HEK293 (cell line): Measurements from ENCODE around the gene CBX5.

Source experiments
- CTCF ChIA-PET: fragments of 350-600 bp; formaldehyde crosslinking; extraction: SDS; loops from one replicate; lab custom pipeline; 2021; ENCODE audit warnings: antibody characterized with exemption; lab: Yijun Ruan, JAX
- POLR2A ChIA-PET: fragments of 300-600 bp; formaldehyde crosslinking; extraction: SDS; loops from one replicate; lab custom pipeline; 2020; ENCODE audit warnings: antibody characterized with exemption, inconsistent platforms; lab: Yijun Ruan, JAX
- H3K27ac ChIP-seq: fragments of 200-500 bp; sonication (Bioruptor generic); 2 replicates; pipeline ENCODE4 v1.5.1; 2014; ENCODE audit warnings: low read depth, low read length, control low read depth, inconsistent platforms; ENCODE audit errors: extremely low read depth
- H3K36me3 ChIP-seq, 2 experiments: fragments of 200-500 bp in 1 of 2; sonication (Bioruptor generic) in 1 of 2; 1 replicate in 1 of 2; 2 replicates in 1 of 2; pipeline ENCODE4 v1.5.1; 2014 to 2017; ENCODE audit warnings: inconsistent platforms in 2 of 2, low read length in 2 of 2; ENCODE audit not compliant: control insufficient read depth in 2 of 2, insufficient read depth in 1 of 2
- H3K4me1 ChIP-seq: fragments of 200-500 bp; sonication (Bioruptor generic); 2 replicates; pipeline ENCODE4 v1.5.1; 2014; ENCODE audit warnings: mild to moderate bottlenecking, low read length, inconsistent platforms; ENCODE audit not compliant: control insufficient read depth, insufficient read depth
- H3K4me3 ChIP-seq: 2 replicates; pipeline ENCODE4 v1.5.1; 2011; ENCODE audit warnings: low read depth, mild to moderate bottlenecking, control low read depth, low read length, moderate library complexity
- H3K9me3 ChIP-seq: fragments of 200-500 bp; sonication (Bioruptor generic); 2 replicates; pipeline ENCODE4 v1.5.1; 2014; ENCODE audit warnings: low read depth, low read length, inconsistent platforms; ENCODE audit not compliant: control insufficient read depth, insufficient read depth
- GLIS1 ChIP-seq: fragments of 450-650 bp; formaldehyde crosslinking; IDR thresholded peaks from 2 replicates; pipeline ENCODE4 v1.5.1; 2016; ENCODE audit warnings: missing biosample characterization, missing genetic modification characterization
- HIC1 ChIP-seq: fragments of 450-650 bp; formaldehyde crosslinking; IDR thresholded peaks from 2 replicates; pipeline ENCODE4 v1.5.1; 2016; ENCODE audit warnings: missing biosample characterization, missing genetic modification characterization
- INSM2 ChIP-seq: fragments of 450-650 bp; formaldehyde crosslinking; IDR thresholded peaks from 2 replicates; pipeline ENCODE4 v1.5.1; 2016; ENCODE audit warnings: missing biosample characterization, missing genetic modification characterization
- KLF16 ChIP-seq: fragments of 450-650 bp; formaldehyde crosslinking; IDR thresholded peaks from 2 replicates; pipeline ENCODE4 v1.5.1; 2017; ENCODE audit warnings: missing biosample characterization, missing genetic modification characterization
- MYNN ChIP-seq: fragments of 450-650 bp; formaldehyde crosslinking; IDR thresholded peaks from 2 replicates; pipeline ENCODE4 v1.5.1; 2016; ENCODE audit warnings: missing biosample characterization, missing genetic modification characterization, borderline replicate concordance
- RBAK ChIP-seq: fragments of 450-650 bp; formaldehyde crosslinking; IDR thresholded peaks from 2 replicates; pipeline ENCODE4 v1.5.1; 2016; ENCODE audit warnings: missing biosample characterization, missing genetic modification characterization
- ZBTB8A ChIP-seq: fragments of 450-650 bp; formaldehyde crosslinking; IDR thresholded peaks from 2 replicates; pipeline ENCODE4 v1.5.1; 2016; ENCODE audit warnings: missing biosample characterization, missing genetic modification characterization
- ZNF266 ChIP-seq: fragments of 450-650 bp; formaldehyde crosslinking; IDR thresholded peaks from 2 replicates; pipeline ENCODE4 v1.5.1; 2016; ENCODE audit warnings: missing biosample characterization, missing genetic modification characterization, low read depth
- ZNF292 ChIP-seq: fragments of 450-650 bp; formaldehyde crosslinking; IDR thresholded peaks from 2 replicates; pipeline ENCODE4 v1.5.1; 2016; ENCODE audit warnings: low read depth, missing biosample characterization, missing genetic modification characterization, borderline replicate concordance
- ZNF324 ChIP-seq: fragments of 450-650 bp; formaldehyde crosslinking; IDR thresholded peaks from 2 replicates; pipeline ENCODE4 v1.5.1; 2016; ENCODE audit warnings: missing biosample characterization, missing genetic modification characterization
- ZNF366 ChIP-seq: fragments of 450-650 bp; formaldehyde crosslinking; conservative IDR thresholded peaks from 2 replicates; pipeline ENCODE4 v1.5.1; 2016; ENCODE audit warnings: missing biosample characterization, missing genetic modification characterization
- ZNF558 ChIP-seq: fragments of 450-650 bp; formaldehyde crosslinking; IDR thresholded peaks from 2 replicates; pipeline ENCODE4 v1.5.1; 2016; ENCODE audit warnings: missing biosample characterization, missing genetic modification characterization
- ZNF701 ChIP-seq: fragments of 450-650 bp; formaldehyde crosslinking; IDR thresholded peaks from 2 replicates; pipeline ENCODE4 v1.5.1; 2016; ENCODE audit warnings: missing biosample characterization, missing genetic modification characterization
- ZNF76 ChIP-seq: fragments of 450-650 bp; formaldehyde crosslinking; IDR thresholded peaks from 2 replicates; pipeline ENCODE4; 2016; ENCODE audit warnings: low read depth, missing biosample characterization, missing genetic modification characterization, borderline replicate concordance

The CBX5 gene

GRCh38 chr12:54300732-54301427 is 21.0 kb upstream of the CBX5 start, which contains the start of gene NFE2 (continued):
- TF ChIP-seq GLIS1 = peak; percentile 39
- 0 out of 2 replicates have a peak, but pooled peaks have one; percentile 24 for TF ChIP-seq ZNF366 (tag by site-specific recombination)
- 0 out of 2 replicates have a peak, but pooled peaks have one; percentile 4 for TF ChIP-seq ZNF76
- 0 out of 2 replicates have a peak, but pooled peaks have one; percentile 39 for TF ChIP-seq HIC1
- TF ChIP-seq KLF16 = peak; percentile 39; the same call in 1 of the 2 replicates
- TF ChIP-seq, all 188 proteins: peak for 24

GRCh38 chr12:54300225-54300731 is 20.4 kb upstream of the CBX5 start:
- H3K4me3 ChIP-seq = peak overlapping the region; percentile 25
- CTCF ChIA-PET = interaction anchor here (0.6 to 4.1 kb wide), 9 partner anchors 12 to 92 kb away, joined by 3 to 31 read pairs (median 6); partner anchors contain the start of gene COPZ1
- H3K4me1 ChIP-seq = peaks cover 6% of the 10 kb centered on the region
- H3K9me3 ChIP-seq = no peaks in the 10 kb centered on the region
- 0 out of 2 replicates have a peak, but pooled peaks have one; percentile 0 for TF ChIP-seq ZNF76
- TF ChIP-seq RBAK (tag by site-specific recombination) = no peak
- TF ChIP-seq ZNF324 (tag by site-specific recombination) = no peak
- TF ChIP-seq MYNN (tag by site-specific recombination) = no peak
- TF ChIP-seq INSM2 (tag by site-specific recombination) = no peak
- TF ChIP-seq ZBTB8A (tag by site-specific recombination) = no peak
- TF ChIP-seq ZNF701 (tag by site-specific recombination) = no peak
- no peak for TF ChIP-seq ZNF292 (tag by site-specific recombination)
- POLR2A ChIA-PET = interaction anchor here (0.5 to 3.0 kb wide), 7 partner anchors 10 to 1524 kb away, joined by 3 to 25 read pairs (median 6); partner anchors contain the start of genes CBX5, COPZ1 and HNRNPA1
- H3K27ac ChIP-seq = no peak overlapping the region; the same call in 1 of the 2 replicates
- no peaks in the 10 kb centered on the region for H3K36me3 ChIP-seq

GRCh38 chr12:54299515-54300224 is 19.7 kb upstream of the CBX5 start:
- no peaks in the 10 kb centered on the region for H3K9me3 ChIP-seq
- CTCF ChIA-PET = interaction anchor here (0.5 to 4.1 kb wide), 17 partner anchors 12 to 1848 kb away, joined by 3 to 31 read pairs (median 5); partner anchors contain the start of gene COPZ1
- H3K36me3 ChIP-seq = no peaks in the 10 kb centered on the region
- peaks cover 6% of the 10 kb centered on the region for H3K4me1 ChIP-seq
- H3K27ac ChIP-seq = no peak overlapping the region
- POLR2A ChIA-PET = interaction anchor here (1.2 to 3.0 kb wide), 7 partner anchors 9 to 59 kb away, joined by 3 to 25 read pairs (median 8); partner anchors contain the start of genes CBX5, COPZ1 and HNRNPA1
- no peak overlapping the region for H3K4me3 ChIP-seq
- TF ChIP-seq ZNF558 (tag by site-specific recombination) (no peak), ZNF266 (tag by site-specific recombination) (no peak)
